HCT116 (cell line): ENCODE data around the gene TCF7L2. TPM values are rescaled to one million over a fixed set of nuclear protein-coding genes. Genes with fewer than 3 reads are reported as not detected.

ENCODE experiments used
- ATAC-seq: fragments of 200-7000 bp; cut with Tn5 transposase; 2 replicates; pipeline ENCODE4 v1.9.1; 2020; ENCODE audit warnings: mild to moderate bottlenecking, moderate library complexity
- BruUV-seq: library from RNA; stranded (reverse); fragments of 400-500 nt; replicated peaks from 2 replicates; lab custom pipeline; 2021; lab: Mats Ljungman, UMichigan
- CTCF ChIA-PET: fragments of 300-600 bp; sonication (Branson Sonifier 250); formaldehyde crosslinking; loops from one replicate; lab custom pipeline; 2021; ENCODE audit warnings: antibody characterized with exemption; lab: Charles Lee
- POLR2A ChIA-PET: fragments of 300-600, 350-600 bp; sonication (Branson Sonifier 250); formaldehyde crosslinking; loops from one replicate; lab custom pipeline; 2021; ENCODE audit warnings: antibody characterized with exemption; lab: Charles Lee
- RAD21 ChIA-PET, 2 experiments: fragments of 300-600 bp; sonication (Branson Sonifier 250); formaldehyde crosslinking; loops; one replicate each; lab custom pipeline; 2023; ENCODE audit warnings: low total read pairs in 2 of 2; ENCODE audit not compliant: uncharacterized antibody in 2 of 2, unreplicated experiment in 2 of 2, low non-redundant PET in 1 of 2; lab: Charles Lee
- DNase-seq: peaks from one replicate; pipeline ENCODE4 v3.0.0-alpha.2; 2010; ENCODE audit warnings: low read depth, low spot score
- H2AFZ ChIP-seq: fragments of 200-600 bp; shearing (Covaris generic), sonication (generic); 2 replicates; pipeline ENCODE4 v1.6.1; 2017; ENCODE audit warnings: low read depth, mixed run types, mixed read lengths, antibody characterized with exemption, low read length; ENCODE audit not compliant: poor library complexity, severe bottlenecking
- H3K27ac ChIP-seq: 2 replicates; pipeline ENCODE4 v1.5.1; 2012; ENCODE audit warnings: low read depth, low read length
- H3K27me3 ChIP-seq: fragments of 200-600 bp; sonication (generic); 2 replicates; pipeline ENCODE4 v1.6.1; 2016; ENCODE audit warnings: mixed run types, low read length, mixed read lengths; ENCODE audit not compliant: insufficient read depth
- H3K36me3 ChIP-seq, 2 experiments: fragments of 200-500 bp in 1 of 2; fragments of 200-600 bp in 1 of 2; sonication (Bioruptor generic) in 1 of 2; sonication (generic) in 1 of 2; 2 replicates each; pipeline versions ENCODE4 v1.5.1 to v1.6.1; 2014 to 2016; ENCODE audit warnings: low read length in 2 of 2, inconsistent platforms in 1 of 2, mixed read lengths in 1 of 2, mixed run types in 1 of 2; ENCODE audit not compliant: insufficient read depth in 2 of 2, control insufficient read depth in 1 of 2
- H3K4me1 ChIP-seq, 2 experiments: fragments of 200-600 bp in 1 of 2; sonication (generic) in 1 of 2; 2 replicates each; pipeline versions ENCODE4 v1.5.1 to v1.6.1; 2012 to 2017; ENCODE audit warnings: low read length in 2 of 2, inconsistent platforms in 1 of 2, mild to moderate bottlenecking in 1 of 2, mixed read lengths in 1 of 2, mixed run types in 1 of 2, moderate library complexity in 1 of 2; ENCODE audit not compliant: insufficient read depth in 2 of 2, control insufficient read depth in 1 of 2
- H3K4me2 ChIP-seq: fragments of 200-600 bp; sonication (generic); 2 replicates; pipeline ENCODE4 v1.6.1; 2017; ENCODE audit warnings: mixed run types, low read length, mixed read lengths
- H3K4me3 ChIP-seq, 2 experiments: fragments of 200-600 bp in 1 of 2; sonication (generic) in 1 of 2; replicated peaks in 1 of 2; 2 replicates each; pipeline ENCODE4 v1.5.1; 2011 to 2016; ENCODE audit warnings: low read length in 2 of 2, control low read depth in 1 of 2, low read depth in 1 of 2, mild to moderate bottlenecking in 1 of 2, mixed read lengths in 1 of 2, mixed run types in 1 of 2
- H3K79me2 ChIP-seq: fragments of 200-600 bp; sonication (generic); 2 replicates; pipeline ENCODE4 v1.6.1; 2017; ENCODE audit warnings: mild to moderate bottlenecking, mixed run types, low read length, moderate library complexity, mixed read lengths; ENCODE audit not compliant: insufficient read depth
- H3K9ac ChIP-seq: fragments of 200-600 bp; sonication (generic); 2 replicates; pipeline ENCODE4 v1.6.1; 2016; ENCODE audit warnings: low read length, mixed read lengths
- H3K9me2 ChIP-seq: fragments of 200-600 bp; sonication (generic), shearing (Covaris generic); 2 replicates; pipeline ENCODE4 v1.6.1; 2017; ENCODE audit warnings: mixed run types, mild to moderate bottlenecking, moderate library complexity; ENCODE audit not compliant: insufficient read depth
- H3K9me3 ChIP-seq, 2 experiments: fragments of 200-500 bp in 1 of 2; fragments of 200-600 bp in 1 of 2; sonication (Bioruptor generic) in 1 of 2; sonication (generic) in 1 of 2; 2 replicates each; pipeline ENCODE4 v1.6.1; 2014 to 2017; ENCODE audit warnings: low read length in 2 of 2, mixed read lengths in 2 of 2, inconsistent platforms in 1 of 2, low read depth in 1 of 2, mild to moderate bottlenecking in 1 of 2, mixed run types in 1 of 2, moderate library complexity in 1 of 2; ENCODE audit not compliant: control insufficient read depth in 1 of 2, insufficient read depth in 1 of 2
- H4K20me1 ChIP-seq: fragments of 200-600 bp; sonication (generic), shearing (Covaris generic); 2 replicates; pipeline ENCODE4 v1.6.1; 2017; ENCODE audit warnings: mixed run types, mild to moderate bottlenecking, moderate library complexity; ENCODE audit not compliant: insufficient read depth
- CBX3 ChIP-seq: IDR thresholded peaks from 2 replicates; pipeline ENCODE4 v1.6.1; 2012; ENCODE audit warnings: low read depth
- CEBPB ChIP-seq: IDR thresholded peaks from 2 replicates; pipeline ENCODE4 v1.6.1; 2012; ENCODE audit warnings: low read depth
- ELF1 ChIP-seq: IDR thresholded peaks from 2 replicates; pipeline ENCODE4 v1.6.1; 2012; ENCODE audit warnings: low read depth, borderline replicate concordance
- EZH2 ChIP-seq: fragments of 200-600 bp; sonication (generic); IDR thresholded peaks from 2 replicates; pipeline ENCODE4 v1.6.1; 2017; ENCODE audit warnings: antibody characterized with exemption, mixed run types
- FOSL1 ChIP-seq: IDR thresholded peaks from 2 replicates; pipeline ENCODE4 v1.6.1; 2012; ENCODE audit warnings: low read depth
- JUND ChIP-seq: IDR thresholded peaks from 2 replicates; pipeline ENCODE4 v1.6.1; 2012
- SP1 ChIP-seq: IDR thresholded peaks from 2 replicates; pipeline ENCODE4 v1.6.1; 2012; ENCODE audit warnings: low read depth
- SRF ChIP-seq: IDR thresholded peaks from 2 replicates; pipeline ENCODE4 v1.6.1; 2012; ENCODE audit warnings: low read depth
- TCF7L2 ChIP-seq: IDR thresholded peaks from 2 replicates; pipeline ENCODE4 v1.7.0; 2011; ENCODE audit warnings: borderline replicate concordance, inconsistent platforms; ENCODE audit not compliant: insufficient read depth, insufficient read length; ENCODE audit errors: extremely low read depth
- YY1 ChIP-seq: IDR thresholded peaks from 2 replicates; pipeline ENCODE4 v1.6.1; 2011; ENCODE audit warnings: low read length, low read depth, moderate library complexity, mild to moderate bottlenecking; ENCODE audit not compliant: insufficient replicate concordance; ENCODE audit errors: extremely low read depth
- ZBTB33 ChIP-seq: IDR thresholded peaks from 2 replicates; pipeline ENCODE4 v1.6.1; 2011; ENCODE audit warnings: mild to moderate bottlenecking, low read length, moderate library complexity; ENCODE audit not compliant: insufficient replicate concordance; ENCODE audit errors: extremely low read depth
- ZNF274 ChIP-seq: fragments of 200-500 bp; sonication (Bioruptor generic); IDR thresholded peaks from 2 replicates; pipeline ENCODE4 v1.6.1; 2014; ENCODE audit warnings: mild to moderate bottlenecking, low read depth, low read length, inconsistent platforms
- intact Hi-C: fragments of 100-400 bp; cut with micrococcal nuclease; formaldehyde crosslinking; loops from 2 replicates; pipeline ENCODE4 v1.10.0; 2022
- total RNA-seq: library from RNA; stranded (reverse); gene quantifications from one replicate; pipeline ENCODE4 v1.2.1, GENCODE V29; 2021; ENCODE audit not compliant: unreplicated experiment
- TF ChIP-seq, protein P1 (sequence below), 3 experiments: fragments of 200-600 bp in 1 of 3; sonication (generic) in 1 of 3; IDR thresholded peaks in 2 of 3; conservative IDR thresholded peaks in 1 of 3; 2 replicates each; pipeline ENCODE4 v1.5.1; 2012 to 2017; ENCODE audit warnings: low read depth in 2 of 3, low read length in 2 of 3, antibody characterized with exemption in 1 of 3, borderline replicate concordance in 1 of 3, control low read depth in 1 of 3, mild to moderate bottlenecking in 1 of 3, mixed read lengths in 1 of 3, mixed run types in 1 of 3, moderate library complexity in 1 of 3; ENCODE audit not compliant: insufficient read depth in 1 of 3

TCF7L2 gene
- total RNA-seq, 1 experiment from 2014 or later, result 164 TPM

DNA sequence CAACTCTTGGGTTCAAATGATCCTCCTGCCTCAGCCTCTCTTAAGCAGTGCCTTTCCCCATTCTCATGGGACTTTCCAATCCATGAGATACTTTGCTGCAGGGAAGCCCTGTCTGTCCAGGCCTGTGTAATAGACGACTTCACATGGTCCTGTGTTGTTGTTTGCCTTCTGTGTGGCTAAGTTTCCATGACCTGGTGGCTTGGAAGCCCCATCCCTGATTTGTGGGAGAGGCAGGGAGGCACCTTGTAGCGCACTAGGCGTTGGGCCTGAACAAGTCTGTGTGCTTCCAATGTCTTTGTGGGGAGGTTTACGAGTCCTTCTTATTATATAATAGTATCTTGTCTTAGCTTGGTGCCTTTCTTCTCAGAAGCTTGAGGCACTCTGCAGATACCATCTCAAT is 49.1 kb downstream of the TCF7L2 start:
- no peak for TF ChIP-seq FOSL1
- H3K27me3 ChIP-seq, result no peaks in the 10 kb centered on the region

DNA sequence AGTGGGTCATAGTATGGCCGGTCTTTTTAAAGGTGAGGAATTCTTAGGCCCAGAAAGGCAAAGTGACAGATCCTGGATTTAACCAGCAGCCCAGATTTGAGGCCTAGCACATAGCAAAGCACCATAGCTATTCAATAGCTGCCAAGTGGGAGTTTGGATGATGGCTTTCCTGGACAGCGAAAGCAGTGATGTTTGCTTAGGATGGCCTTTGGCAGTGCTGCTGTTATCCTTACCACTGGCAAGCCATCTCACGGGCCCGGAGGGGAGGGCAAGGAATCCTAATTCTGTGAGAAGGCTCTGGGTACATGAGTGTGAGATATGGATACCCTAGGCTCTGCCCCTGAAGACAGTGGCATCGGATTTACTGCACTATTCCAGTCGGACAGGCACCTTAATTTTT is 50.4 kb downstream of the TCF7L2 start:
- POLR2A ChIA-PET, result no interaction called here
- H3K27ac ChIP-seq, result no peak overlapping the region
- no peaks in the 10 kb centered on the region for H3K9me3 ChIP-seq
- CTCF ChIA-PET, result no interaction called here
- peaks cover 56% of the 10 kb centered on the region for H4K20me1 ChIP-seq
- no TSS peak for BruUV-seq
- H3K4me1 ChIP-seq, result peaks cover 0 to 15% of the 10 kb centered on the region in 2 experiments; a peak in 2 of 4 replicates
- peaks cover 48 to 63% of the 10 kb centered on the region in 2 experiments for H3K36me3 ChIP-seq
- RAD21 ChIA-PET, result no interaction called here
- TF ChIP-seq CBX3 (no peak), YY1 (no peak), ELF1 (no peak), SRF (no peak), ZNF274 (no peak), SP1 (no peak), EZH2 (no peak), TCF7L2 (no peak), ZBTB33 (no peak), JUND (no peak), CEBPB (no peak)
- TF ChIP-seq, protein P1, sequence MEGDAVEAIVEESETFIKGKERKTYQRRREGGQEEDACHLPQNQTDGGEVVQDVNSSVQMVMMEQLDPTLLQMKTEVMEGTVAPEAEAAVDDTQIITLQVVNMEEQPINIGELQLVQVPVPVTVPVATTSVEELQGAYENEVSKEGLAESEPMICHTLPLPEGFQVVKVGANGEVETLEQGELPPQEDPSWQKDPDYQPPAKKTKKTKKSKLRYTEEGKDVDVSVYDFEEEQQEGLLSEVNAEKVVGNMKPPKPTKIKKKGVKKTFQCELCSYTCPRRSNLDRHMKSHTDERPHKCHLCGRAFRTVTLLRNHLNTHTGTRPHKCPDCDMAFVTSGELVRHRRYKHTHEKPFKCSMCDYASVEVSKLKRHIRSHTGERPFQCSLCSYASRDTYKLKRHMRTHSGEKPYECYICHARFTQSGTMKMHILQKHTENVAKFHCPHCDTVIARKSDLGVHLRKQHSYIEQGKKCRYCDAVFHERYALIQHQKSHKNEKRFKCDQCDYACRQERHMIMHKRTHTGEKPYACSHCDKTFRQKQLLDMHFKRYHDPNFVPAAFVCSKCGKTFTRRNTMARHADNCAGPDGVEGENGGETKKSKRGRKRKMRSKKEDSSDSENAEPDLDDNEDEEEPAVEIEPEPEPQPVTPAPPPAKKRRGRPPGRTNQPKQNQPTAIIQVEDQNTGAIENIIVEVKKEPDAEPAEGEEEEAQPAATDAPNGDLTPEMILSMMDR (IDR thresholded peaks at IDR 0.05 in 2 of 3, conservative IDR thresholded peaks at IDR 0.05 in 1 of 3; ENCODE audit: borderline replicate concordance in 1 of 3, insufficient read depth in 1 of 3, low read depth in 2 of 3, low read length in 2 of 3), result no peak
- H3K27me3 ChIP-seq, result no peaks in the 10 kb centered on the region
- H2AFZ ChIP-seq, result no peak overlapping the region
- ATAC-seq (no peak), DNase-seq (no peak)
- intact Hi-C loops, result no loop called here
- no peak overlapping the region for H3K4me2 ChIP-seq
- peaks cover 100% of the 10 kb centered on the region for H3K79me2 ChIP-seq
- H3K9me2 ChIP-seq, result no peaks in the 10 kb centered on the region
- no peak overlapping the region for H3K9ac ChIP-seq
- H3K4me3 ChIP-seq, result no peak overlapping the region

More for the DNA sequence above, 49.1 kb downstream of the TCF7L2 start:
- Histone ChIP-seq H3K9me2 (no peaks in the 10 kb centered on the region), H4K20me1 (peaks cover 60% of the 10 kb centered on the region), H3K9me3 (no peaks in the 10 kb centered on the region), H2AFZ (no peak overlapping the region), H3K9ac (no peak overlapping the region), H3K4me2 (no peak overlapping the region), H3K4me1 (peaks cover 0 to 8% of the 10 kb centered on the region in 2 experiments; a peak in 2 of 4 replicates), H3K27ac (no peak overlapping the region; the same call in 1 of the 2 replicates), H3K4me3 (no peak overlapping the region), H3K79me2 (peaks cover 100% of the 10 kb centered on the region), H3K36me3 (peaks cover 48 to 64% of the 10 kb centered on the region in 2 experiments)
- ChIA-PET RAD21 (no interaction called here), CTCF (no interaction called here), POLR2A (no interaction called here)
- no peak for DNase-seq
- BruUV-seq, result no TSS peak
- no peak for ATAC-seq
- intact Hi-C loops, result no loop called here
